Measurements from ENCODE around the gene TMEM61. TPM values are rescaled to one million over a fixed set of nuclear protein-coding genes. Genes with fewer than 3 reads are reported as not detected.

The TMEM61 gene
- total RNA-seq, 6 experiments from 2014 or later: 0.20 to 0.31 TPM; not detected in 4

DNA sequence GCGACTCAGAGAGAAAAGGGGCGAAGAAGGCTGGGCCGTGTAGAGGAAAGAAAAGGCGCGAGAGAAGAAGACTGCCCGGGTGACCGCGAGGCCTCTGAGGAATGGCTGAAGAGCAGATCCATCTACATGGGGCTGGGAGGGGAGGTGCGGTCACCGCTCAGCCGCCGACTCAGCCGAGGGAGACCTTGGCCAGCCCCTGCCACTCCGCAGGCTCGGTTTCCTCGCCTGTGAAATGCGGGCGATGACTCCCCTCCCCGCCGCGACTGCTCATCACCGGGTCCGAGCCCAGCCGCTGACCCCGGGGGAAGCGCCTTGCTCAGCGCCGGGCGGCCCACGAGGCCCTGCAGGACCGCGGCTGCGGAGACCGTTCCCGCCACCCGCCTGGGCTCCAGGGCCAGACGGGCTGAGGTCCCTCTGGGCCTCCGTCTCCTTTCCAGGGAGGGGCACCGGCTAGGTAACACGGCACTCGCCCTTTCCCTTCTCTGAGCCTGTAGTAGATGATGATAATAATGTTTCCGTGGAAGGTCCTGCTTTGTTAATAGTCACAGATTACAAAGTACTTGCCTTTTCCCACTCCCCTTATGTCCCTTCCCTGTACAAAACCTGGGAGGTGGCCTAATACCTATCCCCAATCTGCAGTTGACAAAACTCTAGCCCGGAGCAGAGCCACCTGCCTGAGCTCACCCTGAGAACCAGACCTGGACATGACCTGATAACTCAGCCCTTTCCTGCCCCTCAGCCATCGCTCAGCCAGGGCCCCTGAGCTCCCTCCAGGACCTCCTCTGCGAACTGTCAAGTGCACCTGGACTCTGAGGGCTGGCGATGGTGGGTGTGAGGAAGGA is 16.7 kb downstream of the TMEM61 start:
- Histone ChIP-seq H3K27me3 (no peaks in the 10 kb centered on the region), H3K36me3 (no peaks in the 10 kb centered on the region), H3K4me3 (no peak overlapping the region), H3K27ac (no peak overlapping the region), H3K9me3 (no peaks in the 10 kb centered on the region), H3K4me1 (peaks cover 0 to 7% (median 0%) of the 10 kb centered on the region in 4 donors)
- DNase-seq: no peak
- WGBS (ENCODE audit: insufficient coverage, low coverage, low lambda C conversion rate, missing lambda C conversion rate): 34% methylated on average over 6 of the region's 46 CpGs
- intact Hi-C loops (cut with DNase I): loop anchor here (5.0 kb wide), 2 partner anchors 45 to 50 kb away; no protein-coding TSS in a partner anchor
- TF ChIP-seq POLR2A (IDR thresholded peaks at IDR 0.05): no peak
- TF ChIP-seq, protein P1, sequence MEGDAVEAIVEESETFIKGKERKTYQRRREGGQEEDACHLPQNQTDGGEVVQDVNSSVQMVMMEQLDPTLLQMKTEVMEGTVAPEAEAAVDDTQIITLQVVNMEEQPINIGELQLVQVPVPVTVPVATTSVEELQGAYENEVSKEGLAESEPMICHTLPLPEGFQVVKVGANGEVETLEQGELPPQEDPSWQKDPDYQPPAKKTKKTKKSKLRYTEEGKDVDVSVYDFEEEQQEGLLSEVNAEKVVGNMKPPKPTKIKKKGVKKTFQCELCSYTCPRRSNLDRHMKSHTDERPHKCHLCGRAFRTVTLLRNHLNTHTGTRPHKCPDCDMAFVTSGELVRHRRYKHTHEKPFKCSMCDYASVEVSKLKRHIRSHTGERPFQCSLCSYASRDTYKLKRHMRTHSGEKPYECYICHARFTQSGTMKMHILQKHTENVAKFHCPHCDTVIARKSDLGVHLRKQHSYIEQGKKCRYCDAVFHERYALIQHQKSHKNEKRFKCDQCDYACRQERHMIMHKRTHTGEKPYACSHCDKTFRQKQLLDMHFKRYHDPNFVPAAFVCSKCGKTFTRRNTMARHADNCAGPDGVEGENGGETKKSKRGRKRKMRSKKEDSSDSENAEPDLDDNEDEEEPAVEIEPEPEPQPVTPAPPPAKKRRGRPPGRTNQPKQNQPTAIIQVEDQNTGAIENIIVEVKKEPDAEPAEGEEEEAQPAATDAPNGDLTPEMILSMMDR (IDR thresholded peaks at IDR 0.05): no peak
- ATAC-seq: peak in 1 of 4 donors; percentile 14

DNA sequence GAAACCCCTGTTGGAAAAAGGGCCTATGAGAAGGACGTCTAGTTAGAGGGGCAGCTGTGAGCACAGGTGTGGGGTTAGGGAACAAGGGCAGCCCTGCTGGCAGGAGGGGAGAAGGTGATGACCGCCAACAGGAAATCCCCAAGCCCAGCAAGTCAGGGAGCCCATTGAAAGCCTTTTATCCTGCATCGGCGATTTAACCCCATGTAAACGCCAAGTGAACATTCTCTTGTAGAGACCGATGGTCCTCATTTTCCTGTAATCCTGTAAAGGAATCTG is 17.2 kb downstream of the TMEM61 start:
- no peak overlapping the region for H3K27ac ChIP-seq
- ATAC-seq: no peak
- no peaks in the 10 kb centered on the region for H3K36me3 ChIP-seq
- intact Hi-C loops (cut with DNase I): loop anchor here (5.0 kb wide), 2 partner anchors 45 to 50 kb away; no protein-coding TSS in a partner anchor
- no peak for DNase-seq
- H3K27me3 ChIP-seq: no peaks in the 10 kb centered on the region
- H3K4me1 ChIP-seq: peaks cover 0 to 7% (median 0%) of the 10 kb centered on the region in 4 donors
- TF ChIP-seq POLR2A (IDR thresholded peaks at IDR 0.05): no peak
- H3K4me3 ChIP-seq: no peak overlapping the region
- 83% methylated on average over 4 of the region's 6 CpGs for WGBS (ENCODE audit: insufficient coverage, low coverage, low lambda C conversion rate, missing lambda C conversion rate)
- no peaks in the 10 kb centered on the region for H3K9me3 ChIP-seq

DNA sequence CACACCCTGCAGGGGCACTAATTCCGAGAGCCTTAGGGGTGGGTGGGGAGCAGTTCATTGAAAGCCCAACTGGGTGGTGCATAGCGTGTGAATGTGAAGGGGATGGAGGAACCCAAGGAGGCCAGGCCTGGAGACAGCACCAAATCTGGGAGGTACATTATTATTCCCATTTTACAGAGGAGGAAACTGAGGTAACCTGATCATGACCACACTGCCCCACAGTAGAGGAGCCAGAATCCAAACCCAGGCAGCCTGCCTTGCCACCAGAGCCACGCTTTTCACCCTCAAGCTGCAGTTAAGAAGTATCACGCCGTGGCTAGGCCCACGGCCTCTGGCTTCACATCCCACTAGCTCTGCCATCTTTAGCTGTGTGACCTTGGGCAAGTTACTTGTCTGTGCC is 17.7 kb downstream of the TMEM61 start:
- 86% methylated on average over 1 of the region's 6 CpGs for WGBS (ENCODE audit: insufficient coverage, low coverage, low lambda C conversion rate, missing lambda C conversion rate)
- no peaks in the 10 kb centered on the region for H3K36me3 ChIP-seq
- no peaks in the 10 kb centered on the region for H3K27me3 ChIP-seq
- H3K9me3 ChIP-seq: no peaks in the 10 kb centered on the region
- no peak for ATAC-seq
- no peak overlapping the region for H3K27ac ChIP-seq
- TF ChIP-seq, protein P1 (IDR thresholded peaks at IDR 0.05): no peak
- TF ChIP-seq POLR2A (IDR thresholded peaks at IDR 0.05): no peak
- intact Hi-C loops (cut with DNase I): loop anchor here (5.0 kb wide), 2 partner anchors 46 to 51 kb away; no protein-coding TSS in a partner anchor
- H3K4me1 ChIP-seq: peaks cover 0 to 7% (median 0%) of the 10 kb centered on the region in 4 donors
- no peak for DNase-seq
- H3K4me3 ChIP-seq: no peak overlapping the region

DNA sequence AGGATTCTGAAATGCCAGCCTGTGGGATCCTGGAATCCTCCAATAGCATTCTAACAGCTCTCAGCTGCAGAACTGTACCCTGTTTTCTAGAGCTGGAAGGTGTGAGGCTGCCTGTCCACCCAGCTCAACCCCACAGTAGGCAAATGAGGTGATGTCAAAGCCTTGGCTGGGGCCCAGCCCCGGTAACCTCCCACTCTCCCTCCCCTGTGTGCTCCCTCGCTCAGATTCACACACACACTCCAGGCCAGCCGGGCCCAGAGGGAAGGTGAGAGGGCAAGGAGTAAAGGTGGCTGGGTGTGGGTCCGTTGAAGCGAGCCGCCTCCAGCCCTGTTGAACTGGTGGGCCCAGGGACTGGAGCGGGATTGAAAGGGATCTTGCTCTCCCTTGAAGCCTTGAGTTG is 18.2 kb downstream of the TMEM61 start, which contains the start of gene BSND:
Gene BSND (plus strand): TSS at position 257 of the 400 bp plus-strand sequence. CDS start 254 bp downstream, outside the sequence.
- intact Hi-C loops (cut with DNase I): loop anchor here (5.0 kb wide), 2 partner anchors 46 to 51 kb away; no protein-coding TSS in a partner anchor
- H3K36me3 ChIP-seq: no peaks in the 10 kb centered on the region
- no peaks in the 10 kb centered on the region for H3K9me3 ChIP-seq
- peaks cover 0 to 7% (median 0%) of the 10 kb centered on the region in 4 donors for H3K4me1 ChIP-seq
- H3K27me3 ChIP-seq: no peaks in the 10 kb centered on the region
- WGBS (ENCODE audit: insufficient coverage, low coverage, low lambda C conversion rate, missing lambda C conversion rate): 38% methylated on average over 5 of the region's 7 CpGs
- TF ChIP-seq, protein P1 (IDR thresholded peaks at IDR 0.05): no peak
- no peak for TF ChIP-seq POLR2A (IDR thresholded peaks at IDR 0.05)
- no peak within 1 kb of the TSS for H3K4me3 ChIP-seq
- no peak for ATAC-seq
- DNase-seq: no peak
- H3K27ac ChIP-seq: no peak within 1 kb of the TSS

Measured in right lobe of liver (tissue), 6 donors.